Suprapubic skin (tissue), 3 donors: ENCODE measurements around the gene MCAT.

Experiments used
- EP300 ChIP-seq: sonication (generic); formaldehyde crosslinking; IDR thresholded peaks from one replicate; pipeline ENCODE4 v1.6.1; 2017; ENCODE audit warnings: antibody characterized with exemption
- POLR2A ChIP-seq, 2 donors: fragments of 450-650 bp; IDR thresholded peaks; one replicate each; pipeline ENCODE4 v1.6.1; 2017; ENCODE audit warnings: antibody characterized with exemption in 2 of 2, mild to moderate bottlenecking in 2 of 2, moderate library complexity in 2 of 2
- TF ChIP-seq, protein P1 (sequence below), 2 donors: fragments of 200-600 bp in 1 of 2; fragments of 450-650 bp in 1 of 2; sonication (generic) in 1 of 2; IDR thresholded peaks; one replicate each; pipeline ENCODE4 v1.5.1; 2016 to 2019; ENCODE audit warnings: antibody characterized with exemption in 2 of 2, mild to moderate bottlenecking in 1 of 2, moderate library complexity in 1 of 2

DNA sequence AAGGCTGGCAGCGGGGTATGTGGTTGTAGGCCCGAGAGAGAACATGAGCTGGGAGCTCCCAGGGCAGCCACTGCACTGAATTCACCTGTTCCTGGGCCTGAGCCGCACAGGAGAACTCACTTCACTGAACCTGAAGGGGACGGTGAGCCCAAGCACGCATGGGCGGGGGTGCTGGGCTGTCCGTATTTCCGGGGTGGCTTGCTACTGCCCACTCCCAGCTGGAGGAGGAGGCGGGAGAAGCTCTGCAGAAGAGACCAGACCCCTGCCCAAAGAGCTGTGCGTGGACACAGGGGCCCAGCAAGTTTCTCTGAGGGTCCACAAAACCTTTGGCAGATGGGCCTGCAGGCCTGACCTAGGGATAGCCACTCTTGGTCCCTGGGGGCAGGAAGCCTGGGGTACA, 38.9 kb upstream of the MCAT start:
- TF ChIP-seq, protein P1, sequence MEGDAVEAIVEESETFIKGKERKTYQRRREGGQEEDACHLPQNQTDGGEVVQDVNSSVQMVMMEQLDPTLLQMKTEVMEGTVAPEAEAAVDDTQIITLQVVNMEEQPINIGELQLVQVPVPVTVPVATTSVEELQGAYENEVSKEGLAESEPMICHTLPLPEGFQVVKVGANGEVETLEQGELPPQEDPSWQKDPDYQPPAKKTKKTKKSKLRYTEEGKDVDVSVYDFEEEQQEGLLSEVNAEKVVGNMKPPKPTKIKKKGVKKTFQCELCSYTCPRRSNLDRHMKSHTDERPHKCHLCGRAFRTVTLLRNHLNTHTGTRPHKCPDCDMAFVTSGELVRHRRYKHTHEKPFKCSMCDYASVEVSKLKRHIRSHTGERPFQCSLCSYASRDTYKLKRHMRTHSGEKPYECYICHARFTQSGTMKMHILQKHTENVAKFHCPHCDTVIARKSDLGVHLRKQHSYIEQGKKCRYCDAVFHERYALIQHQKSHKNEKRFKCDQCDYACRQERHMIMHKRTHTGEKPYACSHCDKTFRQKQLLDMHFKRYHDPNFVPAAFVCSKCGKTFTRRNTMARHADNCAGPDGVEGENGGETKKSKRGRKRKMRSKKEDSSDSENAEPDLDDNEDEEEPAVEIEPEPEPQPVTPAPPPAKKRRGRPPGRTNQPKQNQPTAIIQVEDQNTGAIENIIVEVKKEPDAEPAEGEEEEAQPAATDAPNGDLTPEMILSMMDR (IDR thresholded peaks at IDR 0.05): no peak
- TF ChIP-seq POLR2A (IDR thresholded peaks at IDR 0.05): no peak
- TF ChIP-seq EP300: no peak
